Liver (tissue), 3 donors: ENCODE data around the gene RALGAPA2.

Source experiments
- ATF3 ChIP-seq: IDR thresholded peaks from 2 replicates; pipeline ENCODE4 v1.6.1; 2016; ENCODE audit warnings: antibody characterized with exemption
- EGR1 ChIP-seq, 2 donors: IDR thresholded peaks; 2 replicates each; pipeline ENCODE4 v1.6.1; 2016 to 2018; ENCODE audit warnings: antibody characterized with exemption in 2 of 2, low read depth in 2 of 2
- GABPA ChIP-seq, 2 donors: IDR thresholded peaks in 1 of 2; conservative IDR thresholded peaks in 1 of 2; 2 replicates each; pipeline ENCODE4 v1.6.1; 2016; ENCODE audit warnings: antibody characterized with exemption in 2 of 2, mild to moderate bottlenecking in 1 of 2, moderate library complexity in 1 of 2
- JUND ChIP-seq, 2 donors: IDR thresholded peaks; 2 replicates each; pipeline ENCODE4 v1.6.1; 2016; ENCODE audit warnings: antibody characterized with exemption in 2 of 2
- MAX ChIP-seq: IDR thresholded peaks from 2 replicates; pipeline ENCODE4 v1.6.1; 2016; ENCODE audit warnings: antibody characterized with exemption
- RAD21 ChIP-seq, 2 donors: IDR thresholded peaks; 2 replicates each; pipeline ENCODE4 v1.6.1; 2016; ENCODE audit warnings: antibody characterized with exemption in 2 of 2, mild to moderate bottlenecking in 2 of 2
- REST ChIP-seq: IDR thresholded peaks from 2 replicates; pipeline ENCODE4 v1.6.1; 2016; ENCODE audit warnings: antibody characterized with exemption, mild to moderate bottlenecking
- SP1 ChIP-seq: IDR thresholded peaks from 2 replicates; pipeline ENCODE4 v1.6.1; 2018; ENCODE audit warnings: antibody characterized with exemption, mild to moderate bottlenecking
- TAF1 ChIP-seq: conservative IDR thresholded peaks from 2 replicates; pipeline ENCODE4 v1.6.1; 2016; ENCODE audit warnings: antibody characterized with exemption, mild to moderate bottlenecking
- YY1 ChIP-seq: IDR thresholded peaks from 2 replicates; pipeline ENCODE4 v1.6.1; 2016; ENCODE audit warnings: antibody characterized with exemption, mild to moderate bottlenecking
- TF ChIP-seq, protein P1 (sequence below): fragments of 150-350 bp; IDR thresholded peaks from 2 replicates; pipeline ENCODE4 v1.5.1; 2017; ENCODE audit warnings: improper control_type of control experiment, low read depth, low read length; ENCODE audit not compliant: missing input control
- TF ChIP-seq, protein P2 (sequence below): IDR thresholded peaks from 2 replicates; pipeline ENCODE4 v1.6.1; 2016; ENCODE audit warnings: antibody characterized with exemption
- donor health status: healthy.
- donor health status: healthy.

GRCh38 chr20:20606050-20606449 lies 106.4 kb downstream of the RALGAPA2 start:
- TF ChIP-seq MAX = no peak
- TF ChIP-seq, protein P1, sequence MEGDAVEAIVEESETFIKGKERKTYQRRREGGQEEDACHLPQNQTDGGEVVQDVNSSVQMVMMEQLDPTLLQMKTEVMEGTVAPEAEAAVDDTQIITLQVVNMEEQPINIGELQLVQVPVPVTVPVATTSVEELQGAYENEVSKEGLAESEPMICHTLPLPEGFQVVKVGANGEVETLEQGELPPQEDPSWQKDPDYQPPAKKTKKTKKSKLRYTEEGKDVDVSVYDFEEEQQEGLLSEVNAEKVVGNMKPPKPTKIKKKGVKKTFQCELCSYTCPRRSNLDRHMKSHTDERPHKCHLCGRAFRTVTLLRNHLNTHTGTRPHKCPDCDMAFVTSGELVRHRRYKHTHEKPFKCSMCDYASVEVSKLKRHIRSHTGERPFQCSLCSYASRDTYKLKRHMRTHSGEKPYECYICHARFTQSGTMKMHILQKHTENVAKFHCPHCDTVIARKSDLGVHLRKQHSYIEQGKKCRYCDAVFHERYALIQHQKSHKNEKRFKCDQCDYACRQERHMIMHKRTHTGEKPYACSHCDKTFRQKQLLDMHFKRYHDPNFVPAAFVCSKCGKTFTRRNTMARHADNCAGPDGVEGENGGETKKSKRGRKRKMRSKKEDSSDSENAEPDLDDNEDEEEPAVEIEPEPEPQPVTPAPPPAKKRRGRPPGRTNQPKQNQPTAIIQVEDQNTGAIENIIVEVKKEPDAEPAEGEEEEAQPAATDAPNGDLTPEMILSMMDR = no peak
- TF ChIP-seq JUND (IDR thresholded peaks at IDR 0.05) = no peak
- no peak for TF ChIP-seq REST
- TF ChIP-seq, protein P2, sequence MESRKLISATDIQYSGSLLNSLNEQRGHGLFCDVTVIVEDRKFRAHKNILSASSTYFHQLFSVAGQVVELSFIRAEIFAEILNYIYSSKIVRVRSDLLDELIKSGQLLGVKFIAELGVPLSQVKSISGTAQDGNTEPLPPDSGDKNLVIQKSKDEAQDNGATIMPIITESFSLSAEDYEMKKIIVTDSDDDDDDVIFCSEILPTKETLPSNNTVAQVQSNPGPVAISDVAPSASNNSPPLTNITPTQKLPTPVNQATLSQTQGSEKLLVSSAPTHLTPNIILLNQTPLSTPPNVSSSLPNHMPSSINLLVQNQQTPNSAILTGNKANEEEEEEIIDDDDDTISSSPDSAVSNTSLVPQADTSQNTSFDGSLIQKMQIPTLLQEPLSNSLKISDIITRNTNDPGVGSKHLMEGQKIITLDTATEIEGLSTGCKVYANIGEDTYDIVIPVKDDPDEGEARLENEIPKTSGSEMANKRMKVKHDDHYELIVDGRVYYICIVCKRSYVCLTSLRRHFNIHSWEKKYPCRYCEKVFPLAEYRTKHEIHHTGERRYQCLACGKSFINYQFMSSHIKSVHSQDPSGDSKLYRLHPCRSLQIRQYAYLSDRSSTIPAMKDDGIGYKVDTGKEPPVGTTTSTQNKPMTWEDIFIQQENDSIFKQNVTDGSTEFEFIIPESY = no peak
- no peak for TF ChIP-seq EGR1 (IDR thresholded peaks at IDR 0.05; ENCODE audit: low read depth in 2 of 2)
- no peak for TF ChIP-seq ATF3
- TF ChIP-seq YY1 = no peak
- TF ChIP-seq GABPA (IDR thresholded peaks at IDR 0.05 in 1 of 2, conservative IDR thresholded peaks at IDR 0.05 in 1 of 2) = no peak
- no peak for TF ChIP-seq TAF1
- no peak for TF ChIP-seq SP1
- no peak for TF ChIP-seq RAD21 (IDR thresholded peaks at IDR 0.05)
